Neural progenitor cell (in vitro differentiated cells): ENCODE measurements around the gene GABRG3.

ENCODE experiments used
- CTCF ChIP-seq: fragments of 200-600 bp; sonication (generic); IDR thresholded peaks from 2 replicates; pipeline ENCODE4 v1.5.1; 2017; ENCODE audit warnings: antibody characterized with exemption, mild to moderate bottlenecking
- EZH2 ChIP-seq: fragments of 200-600 bp; sonication (generic); IDR thresholded peaks from 2 replicates; pipeline ENCODE4 v1.6.1; 2017; ENCODE audit warnings: antibody characterized with exemption, mild to moderate bottlenecking, moderate library complexity
- EZH2phosphoT487 ChIP-seq: fragments of 200-600 bp; sonication (generic); IDR thresholded peaks from 2 replicates; pipeline ENCODE4 v1.6.1; 2017; ENCODE audit warnings: antibody characterized with exemption

- no peak for TF ChIP-seq EZH2phosphoT487
- TF ChIP-seq CTCF, result no peak
- TF ChIP-seq EZH2, result no peak
Measured at GRCh38 chr15:26937134-26937533, 33.8 kb upstream of the GABRG3 start.
